Purkinje cell (primary cell): ENCODE data around the gene ENAH. TPM values are rescaled to one million over a fixed set of nuclear protein-coding genes. Genes with fewer than 3 reads are reported as not detected.

Source experiments
- polyA plus RNA-seq: library from polyadenylated mRNA; unstranded; fragments of >200 nt; fragmentation: Nextera tagmentation; gene quantifications from 2 replicates; pipeline ENCODE4 v1.2.1, GENCODE V29; 2014

Gene ENAH
- polyA plus RNA-seq = 2.5 and 5.0 TPM in 2 replicates

GRCh38 chr1:225652729-225653462 lies at the start of gene ENAH:
TSS of gene ENAH (minus strand) at chr1:225653123. CDS start at chr1:225652690, 433 bp downstream.

Other genes with a start within 250 kb of the ENAH start
- gene LBR, start 225.1 kb downstream of the ENAH start, polyA plus RNA-seq = 2.4 and 9.7 TPM in 2 replicates
- 405 and 517 TPM in 2 replicates for gene SRP9, start 124.7 kb upstream of the ENAH start, polyA plus RNA-seq
- 1.6 and 2.1 TPM in 2 replicates for gene EPHX1, start 157.0 kb upstream of the ENAH start, polyA plus RNA-seq
- gene TMEM63A, start 229.3 kb upstream of the ENAH start, polyA plus RNA-seq = 0.20 and 0.51 TPM in 2 replicates
- not detected in 2 replicates for gene LEFTY1, start 236.0 kb upstream of the ENAH start, polyA plus RNA-seq